HepG2 (cell line): ENCODE data around the gene ARHGAP12. TPM values are rescaled to one million over a fixed set of nuclear protein-coding genes. Genes with fewer than 3 reads are reported as not detected.
A peak's percentile ranks its signal among the peaks of the same experiment; 100 is the strongest.

Experiments
- AGO1 ChIP-seq: fragments of 200-400 bp; formaldehyde crosslinking; IDR thresholded peaks from 2 replicates; pipeline ENCODE4 v1.6.1; 2017; ENCODE audit warnings: mild to moderate bottlenecking, low read depth, low read length, moderate library complexity; ENCODE audit not compliant: poor library complexity, severe bottlenecking
- FOXO4 ChIP-seq: sonication (generic); formaldehyde crosslinking; conservative IDR thresholded peaks from 2 replicates; pipeline ENCODE4 v1.8.1; 2023; ENCODE audit warnings: missing genetic modification reagents
- GTF3A ChIP-seq: sonication (generic); formaldehyde crosslinking; conservative IDR thresholded peaks from 2 replicates; pipeline ENCODE4 v1.4.0; 2020; ENCODE audit warnings: mild to moderate bottlenecking, missing genetic modification reagents
- KLF15 ChIP-seq: sonication (generic); formaldehyde crosslinking; IDR thresholded peaks from 2 replicates; pipeline ENCODE4 v1.8.1; 2023; ENCODE audit warnings: borderline replicate concordance, mild to moderate bottlenecking, inconsistent platforms, missing genetic modification reagents, mixed read lengths
- MEF2D ChIP-seq: sonication (generic); formaldehyde crosslinking; IDR thresholded peaks from 2 replicates; pipeline ENCODE4 v1.5.1; 2020; ENCODE audit warnings: mild to moderate bottlenecking, missing genetic modification reagents
- MTA3 ChIP-seq: sonication (generic); formaldehyde crosslinking; IDR thresholded peaks from 2 replicates; pipeline ENCODE4 v1.4.0; 2020; ENCODE audit warnings: missing genetic modification reagents
- MZF1 ChIP-seq: sonication (generic); formaldehyde crosslinking; IDR thresholded peaks from 2 replicates; pipeline ENCODE4 v1.8.1; 2023; ENCODE audit warnings: mild to moderate bottlenecking, missing genetic modification reagents, borderline replicate concordance
- RELA ChIP-seq: sonication (generic); formaldehyde crosslinking; IDR thresholded peaks from 2 replicates; pipeline ENCODE4 v1.4.0; 2020; ENCODE audit warnings: missing genetic modification reagents
- TBX2 ChIP-seq: sonication (generic); formaldehyde crosslinking; IDR thresholded peaks from 2 replicates; pipeline ENCODE4 v1.5.0; 2020; ENCODE audit warnings: missing genetic modification reagents, mild to moderate bottlenecking, borderline replicate concordance
- ZKSCAN5 ChIP-seq: sonication (generic); formaldehyde crosslinking; IDR thresholded peaks from 2 replicates; pipeline ENCODE4 v1.5.1; 2020; ENCODE audit warnings: mild to moderate bottlenecking, missing genetic modification reagents
- ZNF24 ChIP-seq: fragments of 450-650 bp; IDR thresholded peaks from 2 replicates; pipeline ENCODE4 v1.6.1; 2017; ENCODE audit warnings: antibody characterized with exemption, mild to moderate bottlenecking
- ZNF260 ChIP-seq: sonication (generic); formaldehyde crosslinking; IDR thresholded peaks from 2 replicates; pipeline ENCODE4 v1.4.0; 2020; ENCODE audit warnings: missing genetic modification reagents, low read depth, mild to moderate bottlenecking, borderline replicate concordance
- polyA plus RNA-seq, 8 experiments: library from polyadenylated mRNA; depleted of rRNA in 3 of 8; stranded (reverse) in 7 of 8; unstranded in 1 of 8; fragments of >200 nt; fragmentation: Illumina TruSeq in 4 of 8; extraction: Trizol in 4 of 8; gene quantifications; 2 replicates each; pipeline versions ENCODE4 v1.2.1 to v1.2.3, GENCODE V29; 2011 to 2016; ENCODE audit warnings: low read depth in 4 of 8, missing spikeins in 1 of 8, mixed read lengths in 1 of 8; ENCODE audit not compliant: insufficient read depth in 1 of 8
- total RNA-seq, 5 experiments: library from RNA; depleted of rRNA; stranded (reverse); fragments of >200 nt; fragmentation: Illumina TruSeq; extraction: Trizol; gene quantifications; 2 replicates each; pipeline ENCODE4 v1.2.3, GENCODE V29; 2016; ENCODE audit warnings: low read depth in 1 of 5
- TF ChIP-seq, protein P1 (sequence below): IDR thresholded peaks from 2 replicates; pipeline ENCODE4 v1.6.1; 2016; ENCODE audit warnings: low read depth, missing genetic modification reagents, missing compliant biosample characterization

The ARHGAP12 gene
- total and polyA plus RNA-seq, 2 of the 13 experiments (the other 11 are each of a cell fraction or from before 2014, with no cell fraction given) = 25.0 to 54.6 TPM

- TF ChIP-seq FOXO4 (CRISPR knock-in tag) = no peak
- no peak for TF ChIP-seq ZNF260
- TF ChIP-seq MTA3 = no peak
- TF ChIP-seq GTF3A (CRISPR knock-in tag) = no peak
- TF ChIP-seq KLF15 (CRISPR knock-in tag) = no peak
- no peak for TF ChIP-seq MZF1 (CRISPR knock-in tag)
- no peak for TF ChIP-seq ZKSCAN5 (CRISPR knock-in tag)
- no peak for TF ChIP-seq ZNF24
- TF ChIP-seq, protein P1, sequence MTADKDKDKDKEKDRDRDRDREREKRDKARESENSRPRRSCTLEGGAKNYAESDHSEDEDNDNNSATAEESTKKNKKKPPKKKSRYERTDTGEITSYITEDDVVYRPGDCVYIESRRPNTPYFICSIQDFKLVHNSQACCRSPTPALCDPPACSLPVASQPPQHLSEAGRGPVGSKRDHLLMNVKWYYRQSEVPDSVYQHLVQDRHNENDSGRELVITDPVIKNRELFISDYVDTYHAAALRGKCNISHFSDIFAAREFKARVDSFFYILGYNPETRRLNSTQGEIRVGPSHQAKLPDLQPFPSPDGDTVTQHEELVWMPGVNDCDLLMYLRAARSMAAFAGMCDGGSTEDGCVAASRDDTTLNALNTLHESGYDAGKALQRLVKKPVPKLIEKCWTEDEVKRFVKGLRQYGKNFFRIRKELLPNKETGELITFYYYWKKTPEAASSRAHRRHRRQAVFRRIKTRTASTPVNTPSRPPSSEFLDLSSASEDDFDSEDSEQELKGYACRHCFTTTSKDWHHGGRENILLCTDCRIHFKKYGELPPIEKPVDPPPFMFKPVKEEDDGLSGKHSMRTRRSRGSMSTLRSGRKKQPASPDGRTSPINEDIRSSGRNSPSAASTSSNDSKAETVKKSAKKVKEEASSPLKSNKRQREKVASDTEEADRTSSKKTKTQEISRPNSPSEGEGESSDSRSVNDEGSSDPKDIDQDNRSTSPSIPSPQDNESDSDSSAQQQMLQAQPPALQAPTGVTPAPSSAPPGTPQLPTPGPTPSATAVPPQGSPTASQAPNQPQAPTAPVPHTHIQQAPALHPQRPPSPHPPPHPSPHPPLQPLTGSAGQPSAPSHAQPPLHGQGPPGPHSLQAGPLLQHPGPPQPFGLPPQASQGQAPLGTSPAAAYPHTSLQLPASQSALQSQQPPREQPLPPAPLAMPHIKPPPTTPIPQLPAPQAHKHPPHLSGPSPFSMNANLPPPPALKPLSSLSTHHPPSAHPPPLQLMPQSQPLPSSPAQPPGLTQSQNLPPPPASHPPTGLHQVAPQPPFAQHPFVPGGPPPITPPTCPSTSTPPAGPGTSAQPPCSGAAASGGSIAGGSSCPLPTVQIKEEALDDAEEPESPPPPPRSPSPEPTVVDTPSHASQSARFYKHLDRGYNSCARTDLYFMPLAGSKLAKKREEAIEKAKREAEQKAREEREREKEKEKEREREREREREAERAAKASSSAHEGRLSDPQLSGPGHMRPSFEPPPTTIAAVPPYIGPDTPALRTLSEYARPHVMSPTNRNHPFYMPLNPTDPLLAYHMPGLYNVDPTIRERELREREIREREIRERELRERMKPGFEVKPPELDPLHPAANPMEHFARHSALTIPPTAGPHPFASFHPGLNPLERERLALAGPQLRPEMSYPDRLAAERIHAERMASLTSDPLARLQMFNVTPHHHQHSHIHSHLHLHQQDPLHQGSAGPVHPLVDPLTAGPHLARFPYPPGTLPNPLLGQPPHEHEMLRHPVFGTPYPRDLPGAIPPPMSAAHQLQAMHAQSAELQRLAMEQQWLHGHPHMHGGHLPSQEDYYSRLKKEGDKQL (CRISPR knock-in tag) = no peak
- no peak for TF ChIP-seq RELA
- no peak for TF ChIP-seq AGO1
- no peak for TF ChIP-seq MEF2D
- peak; percentile 71 for TF ChIP-seq TBX2
These were observed 811 bp upstream of the ARHGAP12 start (continued) for GRCh38 chr10:31929261-31930022.
